ENCODE measurements around the gene ANKFN1. TPM values are rescaled to one million over a fixed set of nuclear protein-coding genes. Genes with fewer than 3 reads are reported as not detected.
A peak's percentile ranks its signal among the peaks of the same experiment; 100 is the strongest.

Gene ANKFN1
- total RNA-seq, 1 experiment from 2014 or later = not detected

DNA sequence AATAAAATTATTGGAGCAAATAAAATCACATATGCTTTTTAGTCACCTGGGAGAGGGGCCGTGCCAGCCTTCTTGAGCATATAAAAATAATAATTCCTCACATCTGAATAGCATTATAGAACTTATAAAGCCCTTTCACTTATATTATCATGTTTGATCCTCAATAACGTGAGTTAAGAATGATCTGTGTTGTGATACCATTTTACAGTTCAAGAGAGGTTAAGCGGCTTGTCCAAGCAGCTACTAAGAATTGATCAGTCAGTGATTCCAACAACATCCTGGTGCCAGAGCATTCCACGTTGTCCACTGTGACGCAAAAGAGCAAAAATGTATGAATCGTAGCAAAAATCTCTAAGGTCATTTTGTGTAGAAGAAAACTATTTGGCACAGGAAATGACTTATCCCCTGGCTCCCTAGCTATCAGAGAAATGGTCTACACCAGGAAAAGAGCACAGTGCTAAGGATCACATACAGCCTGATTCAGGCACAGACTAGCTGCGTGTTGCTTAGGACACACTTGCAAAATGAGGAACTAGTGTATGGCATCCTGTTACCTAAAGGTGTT is 33.0 kb downstream of the ANKFN1 start:
- H3K4me1 ChIP-seq (ENCODE audit: insufficient read depth, low read length, poor library complexity, severe bottlenecking) = no peaks in the 10 kb centered on the region
- BruUV-seq (replicated peaks) = no TSS peak
- H3K36me3 ChIP-seq (ENCODE audit: insufficient read depth, low read length, poor library complexity, severe bottlenecking) = no peaks in the 10 kb centered on the region
- no peaks in the 10 kb centered on the region for H3K9me3 ChIP-seq (ENCODE audit: low read depth, low read length, poor library complexity, severe bottlenecking)
- no peak for DNase-seq (ENCODE audit: low spot score)
- no peaks in the 10 kb centered on the region for H3K27me3 ChIP-seq (replicated peaks; ENCODE audit: insufficient read depth, low read depth, low read length, poor library complexity)
- ChIA-PET POLR2A (ENCODE audit: low non-redundant PET) (no interaction called here), CTCF (no interaction called here)
- no peak overlapping the region for H3K4me3 ChIP-seq (ENCODE audit: low read depth, low read length, poor library complexity, severe bottlenecking)
- intact Hi-C loops (cut with micrococcal nuclease; ENCODE audit: unreplicated experiment) = no loop called here
- H3K27ac ChIP-seq (ENCODE audit: low read depth, low read length, poor library complexity, severe bottlenecking) = no peak overlapping the region
- TF ChIP-seq CTCF (conservative IDR thresholded peaks at IDR 0.05; ENCODE audit: low read depth, low read length) = no peak
- TF ChIP-seq EZH2 (IDR thresholded peaks at IDR 0.05; ENCODE audit: borderline replicate concordance, low read depth, low read length, poor library complexity, severe bottlenecking) = no peak

GRCh38 chr17:56203430-56203829 is 50.2 kb downstream of the ANKFN1 start:
- Histone ChIP-seq H3K36me3 (ENCODE audit: insufficient read depth, low read length, poor library complexity, severe bottlenecking) (no peaks in the 10 kb centered on the region), H3K4me3 (ENCODE audit: low read depth, low read length, poor library complexity, severe bottlenecking) (no peak overlapping the region), H3K27me3 (replicated peaks; ENCODE audit: insufficient read depth, low read depth, low read length, poor library complexity) (no peaks in the 10 kb centered on the region), H3K9me3 (ENCODE audit: low read depth, low read length, poor library complexity, severe bottlenecking) (no peaks in the 10 kb centered on the region), H3K27ac (ENCODE audit: low read depth, low read length, poor library complexity, severe bottlenecking) (no peak overlapping the region), H3K4me1 (ENCODE audit: insufficient read depth, low read length, poor library complexity, severe bottlenecking) (no peaks in the 10 kb centered on the region)
- DNase-seq (ENCODE audit: low spot score) = peak; percentile 30
- no TSS peak for BruUV-seq (replicated peaks)
- POLR2A ChIA-PET (ENCODE audit: low non-redundant PET) = no interaction called here
- CTCF ChIA-PET = no interaction called here
- TF ChIP-seq EZH2 (IDR thresholded peaks at IDR 0.05; ENCODE audit: borderline replicate concordance, low read depth, low read length, poor library complexity, severe bottlenecking) (no peak), CTCF (conservative IDR thresholded peaks at IDR 0.05; ENCODE audit: low read depth, low read length) (no peak)
- intact Hi-C loops (cut with micrococcal nuclease; ENCODE audit: unreplicated experiment) = no loop called here

DNA sequence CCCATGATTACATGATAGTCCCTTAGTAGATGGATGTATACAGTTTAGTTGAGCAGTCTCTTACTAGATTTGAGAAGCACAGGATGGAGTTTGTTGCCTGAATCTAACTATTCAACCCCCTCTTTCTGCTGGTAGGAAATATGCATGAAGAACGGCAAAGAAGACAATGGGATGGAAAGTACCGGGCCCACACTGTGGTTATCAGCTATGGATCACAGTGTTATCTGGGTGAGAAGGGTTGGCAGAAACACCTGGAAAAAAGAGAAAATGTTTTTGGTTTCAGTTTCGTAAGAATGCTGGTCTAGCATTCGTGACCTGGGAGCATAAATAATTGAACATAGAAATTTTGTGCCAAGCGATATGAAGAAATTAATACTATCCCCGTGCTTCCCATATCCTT is 53.1 kb downstream of the ANKFN1 start:
- no peak overlapping the region for H3K4me3 ChIP-seq (ENCODE audit: low read depth, low read length, poor library complexity, severe bottlenecking)
- no TSS peak for BruUV-seq (replicated peaks)

More for the DNA sequence above, 53.1 kb downstream of the ANKFN1 start:
- H3K4me1 ChIP-seq (ENCODE audit: insufficient read depth, low read length, poor library complexity, severe bottlenecking) = no peaks in the 10 kb centered on the region
- no peak for DNase-seq (ENCODE audit: low spot score)
- H3K27ac ChIP-seq (ENCODE audit: low read depth, low read length, poor library complexity, severe bottlenecking) = no peak overlapping the region
- H3K9me3 ChIP-seq (ENCODE audit: low read depth, low read length, poor library complexity, severe bottlenecking) = no peaks in the 10 kb centered on the region
- POLR2A ChIA-PET (ENCODE audit: low non-redundant PET) = no interaction called here
- intact Hi-C loops (cut with micrococcal nuclease; ENCODE audit: unreplicated experiment) = no loop called here
- TF ChIP-seq CTCF (conservative IDR thresholded peaks at IDR 0.05; ENCODE audit: low read depth, low read length) (no peak), EZH2 (IDR thresholded peaks at IDR 0.05; ENCODE audit: borderline replicate concordance, low read depth, low read length, poor library complexity, severe bottlenecking) (no peak)
- no peaks in the 10 kb centered on the region for H3K27me3 ChIP-seq (replicated peaks; ENCODE audit: insufficient read depth, low read depth, low read length, poor library complexity)
- CTCF ChIA-PET = no interaction called here
- H3K36me3 ChIP-seq (ENCODE audit: insufficient read depth, low read length, poor library complexity, severe bottlenecking) = no peaks in the 10 kb centered on the region

Data from A673 (cell line).